Neuron (in vitro differentiated cells): ENCODE measurements around the gene HAPLN2.

ENCODE experiments used
- H2AFZ ChIP-seq: one replicate; pipeline ENCODE4 v1.6.1; 2013; ENCODE audit warnings: low read depth, mild to moderate bottlenecking, inconsistent platforms, low read length, moderate library complexity
- H3K27me3 ChIP-seq: one replicate; pipeline ENCODE4 v1.6.1; 2013; ENCODE audit warnings: low read length; ENCODE audit not compliant: insufficient read depth
- H3K36me3 ChIP-seq: one replicate; pipeline ENCODE4 v1.6.1; 2013; ENCODE audit warnings: low read length; ENCODE audit not compliant: insufficient read depth
- H3K4me1 ChIP-seq: one replicate; pipeline ENCODE4 v1.6.1; 2013; ENCODE audit warnings: low read length; ENCODE audit not compliant: insufficient read depth
- H3K4me3 ChIP-seq: 2 replicates; pipeline ENCODE4 v1.5.1; 2013; ENCODE audit warnings: mild to moderate bottlenecking, low read length, moderate library complexity
- H3K9me3 ChIP-seq: one replicate; pipeline ENCODE4 v1.6.1; 2013; ENCODE audit warnings: low read length

The HAPLN2 gene

GRCh38 chr1:156646738-156647211 lies 27.6 kb downstream of the HAPLN2 start:
- peaks cover 6% of the 10 kb centered on the region for H3K4me1 ChIP-seq
- peaks cover 12% of the 10 kb centered on the region for H3K27me3 ChIP-seq
- H2AFZ ChIP-seq, result no peak overlapping the region
- no peak overlapping the region for H3K4me3 ChIP-seq
- H3K9me3 ChIP-seq, result no peaks in the 10 kb centered on the region
- H3K36me3 ChIP-seq, result no peaks in the 10 kb centered on the region

GRCh38 chr1:156647351-156647750 lies 28.1 kb downstream of the HAPLN2 start:
- Histone ChIP-seq H3K4me3 (no peak overlapping the region), H3K36me3 (no peaks in the 10 kb centered on the region), H3K9me3 (no peaks in the 10 kb centered on the region), H2AFZ (no peak overlapping the region), H3K27me3 (peaks cover 12% of the 10 kb centered on the region), H3K4me1 (peaks cover 2% of the 10 kb centered on the region)

- Histone ChIP-seq H3K36me3 (no peaks in the 10 kb centered on the region), H3K27me3 (peaks cover 3% of the 10 kb centered on the region), H3K9me3 (no peaks in the 10 kb centered on the region), H3K4me1 (no peaks in the 10 kb centered on the region), H3K4me3 (no peak overlapping the region), H2AFZ (no peak overlapping the region)
Measured at GRCh38 chr1:156648496-156648895, 29.3 kb downstream of the HAPLN2 start.

- Histone ChIP-seq H3K4me1 (no peaks in the 10 kb centered on the region), H2AFZ (no peak overlapping the region), H3K36me3 (no peaks in the 10 kb centered on the region), H3K9me3 (no peaks in the 10 kb centered on the region), H3K27me3 (no peaks in the 10 kb centered on the region), H3K4me3 (no peak overlapping the region)
Measured at GRCh38 chr1:156648951-156649350, 29.7 kb downstream of the HAPLN2 start.

GRCh38 chr1:156652131-156652991 lies 33.1 kb downstream of the HAPLN2 start:
- Histone ChIP-seq H3K27me3 (peaks cover 6% of the 10 kb centered on the region), H3K9me3 (no peaks in the 10 kb centered on the region), H3K4me1 (peaks cover 8% of the 10 kb centered on the region), H3K4me3 (no peak overlapping the region), H2AFZ (no peak overlapping the region), H3K36me3 (no peaks in the 10 kb centered on the region)

GRCh38 chr1:156652992-156653355 lies 33.8 kb downstream of the HAPLN2 start:
- Histone ChIP-seq H3K27me3 (peaks cover 6% of the 10 kb centered on the region), H3K4me3 (no peak overlapping the region), H3K36me3 (no peaks in the 10 kb centered on the region), H3K4me1 (peaks cover 13% of the 10 kb centered on the region), H3K9me3 (no peaks in the 10 kb centered on the region), H2AFZ (no peak overlapping the region)

- no peak overlapping the region for H2AFZ ChIP-seq
- peaks cover 6% of the 10 kb centered on the region for H3K27me3 ChIP-seq
- no peak overlapping the region for H3K4me3 ChIP-seq
Measured at GRCh38 chr1:156654700-156655099, 35.5 kb downstream of the HAPLN2 start.

GRCh38 chr1:156655151-156655903 lies 36.1 kb downstream of the HAPLN2 start:
- Histone ChIP-seq H3K27me3 (peaks cover 6% of the 10 kb centered on the region), H3K4me3 (no peak overlapping the region), H2AFZ (no peak overlapping the region), H3K36me3 (no peaks in the 10 kb centered on the region), H3K4me1 (peaks cover 23% of the 10 kb centered on the region), H3K9me3 (no peaks in the 10 kb centered on the region)

More at GRCh38 chr1:156654700-156655099, 35.5 kb downstream of the HAPLN2 start:
- Histone ChIP-seq H3K4me1 (peaks cover 19% of the 10 kb centered on the region), H3K36me3 (no peaks in the 10 kb centered on the region), H3K9me3 (no peaks in the 10 kb centered on the region)

GRCh38 chr1:156655904-156656516 lies 36.8 kb downstream of the HAPLN2 start:
- peaks cover 30% of the 10 kb centered on the region for H3K4me1 ChIP-seq
- H3K36me3 ChIP-seq, result no peaks in the 10 kb centered on the region
- H2AFZ ChIP-seq, result no peak overlapping the region
- no peak overlapping the region for H3K4me3 ChIP-seq
- no peaks in the 10 kb centered on the region for H3K9me3 ChIP-seq
- H3K27me3 ChIP-seq, result peaks cover 6% of the 10 kb centered on the region

DNA sequence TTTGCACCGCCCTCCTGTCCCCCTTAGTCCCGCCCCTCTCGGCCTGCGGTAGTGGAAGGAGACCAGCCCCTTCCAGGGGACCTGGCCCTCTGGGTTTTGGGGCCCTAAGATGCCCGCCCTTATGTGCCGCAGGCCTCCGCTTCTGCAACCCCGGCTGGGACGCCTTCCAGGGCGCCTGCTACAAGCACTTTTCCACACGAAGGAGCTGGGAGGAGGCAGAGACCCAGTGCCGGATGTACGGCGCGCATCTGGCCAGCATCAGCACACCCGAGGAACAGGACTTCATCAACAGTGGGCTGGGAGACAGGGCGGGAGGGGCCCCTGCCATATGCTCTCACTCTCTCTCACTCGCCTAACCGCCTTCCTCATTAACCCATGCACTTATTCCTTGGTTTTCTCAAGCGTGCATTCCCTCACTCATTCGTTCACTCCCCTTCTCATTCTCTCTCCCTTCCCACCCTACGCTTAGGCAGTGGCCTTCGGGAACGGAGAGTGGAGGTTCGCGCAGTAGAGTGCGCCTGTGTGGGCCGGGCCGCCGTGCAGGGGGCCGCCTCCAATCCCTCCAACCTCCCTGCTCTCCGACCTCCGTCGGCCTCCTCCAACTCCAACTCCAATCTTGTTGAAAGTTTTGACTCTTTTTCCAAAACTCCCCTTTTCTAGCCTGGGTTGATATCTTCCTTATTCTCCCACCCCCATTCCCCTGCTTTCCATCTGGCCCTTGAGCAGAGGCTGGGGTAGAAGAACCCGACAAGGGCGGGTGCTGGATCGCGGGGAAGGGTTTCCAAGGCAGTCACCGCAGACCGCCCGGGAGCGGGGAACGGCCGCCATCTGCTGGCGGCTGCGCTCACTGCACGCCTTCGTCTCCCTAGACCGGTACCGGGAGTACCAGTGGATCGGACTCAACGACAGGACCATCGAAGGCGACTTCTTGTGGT lies 37.9 kb downstream of the HAPLN2 start:
- H2AFZ ChIP-seq, result no peak overlapping the region
- no peak overlapping the region for H3K4me3 ChIP-seq
- H3K27me3 ChIP-seq, result peaks cover 6% of the 10 kb centered on the region
- peaks cover 40% of the 10 kb centered on the region for H3K4me1 ChIP-seq
- H3K36me3 ChIP-seq, result no peaks in the 10 kb centered on the region
- H3K9me3 ChIP-seq, result no peaks in the 10 kb centered on the region

DNA sequence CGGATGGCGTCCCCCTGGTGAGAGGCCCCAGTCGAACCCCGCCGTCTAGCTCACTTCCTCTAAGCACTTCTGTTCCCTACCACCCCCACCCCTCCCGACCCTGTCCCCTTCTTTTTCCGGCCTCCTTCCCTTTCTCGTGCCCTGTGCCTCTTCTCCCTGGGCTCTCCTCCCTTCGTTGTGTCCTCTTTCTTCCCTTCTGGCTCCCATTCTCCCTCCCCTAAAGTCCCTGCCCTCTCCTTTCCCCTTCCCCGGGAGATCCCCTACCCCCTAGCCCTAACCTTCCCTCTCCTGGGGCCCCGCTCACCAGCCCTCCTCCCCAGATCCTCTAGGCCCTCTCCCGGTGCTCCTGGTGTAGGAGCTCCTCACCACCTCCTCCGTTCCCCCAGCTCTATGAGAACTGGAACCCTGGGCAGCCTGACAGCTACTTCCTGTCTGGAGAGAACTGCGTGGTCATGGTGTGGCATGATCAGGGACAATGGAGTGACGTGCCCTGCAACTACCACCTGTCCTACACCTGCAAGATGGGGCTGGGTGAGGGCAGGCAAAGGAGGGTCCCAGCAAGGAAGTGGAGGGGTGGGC lies 38.6 kb downstream of the HAPLN2 start:
- no peak overlapping the region for H2AFZ ChIP-seq
- H3K9me3 ChIP-seq, result no peaks in the 10 kb centered on the region
- peaks cover 47% of the 10 kb centered on the region for H3K4me1 ChIP-seq
- H3K27me3 ChIP-seq, result peaks cover 6% of the 10 kb centered on the region
- no peaks in the 10 kb centered on the region for H3K36me3 ChIP-seq
- H3K4me3 ChIP-seq, result no peak overlapping the region

DNA sequence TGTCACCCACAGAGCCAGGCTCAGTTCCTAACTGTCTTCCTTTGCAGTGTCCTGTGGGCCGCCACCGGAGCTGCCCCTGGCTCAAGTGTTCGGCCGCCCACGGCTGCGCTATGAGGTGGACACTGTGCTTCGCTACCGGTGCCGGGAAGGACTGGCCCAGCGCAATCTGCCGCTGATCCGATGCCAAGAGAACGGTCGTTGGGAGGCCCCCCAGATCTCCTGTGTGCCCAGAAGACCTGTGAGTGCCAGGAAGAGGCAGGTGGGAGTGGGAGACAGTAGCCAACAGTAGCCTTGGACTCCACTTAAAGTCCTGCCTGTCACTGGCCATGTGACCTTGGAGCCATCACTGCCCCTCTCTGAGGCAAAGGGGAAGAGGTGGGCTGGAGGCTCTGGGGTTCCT lies 39.3 kb downstream of the HAPLN2 start:
- Histone ChIP-seq H2AFZ (no peak overlapping the region), H3K4me1 (peaks cover 54% of the 10 kb centered on the region), H3K4me3 (no peak overlapping the region), H3K36me3 (no peaks in the 10 kb centered on the region), H3K27me3 (peaks cover 6% of the 10 kb centered on the region), H3K9me3 (no peaks in the 10 kb centered on the region)
